GM10847 (cell line): ENCODE results near the gene EXOC6B.

Source experiments
- POLR2A ChIP-seq: IDR thresholded peaks from 2 replicates; pipeline ENCODE4 v1.6.1; 2011; ENCODE audit not compliant: insufficient read length; ENCODE audit errors: extremely low read depth

EXOC6B gene

DNA sequence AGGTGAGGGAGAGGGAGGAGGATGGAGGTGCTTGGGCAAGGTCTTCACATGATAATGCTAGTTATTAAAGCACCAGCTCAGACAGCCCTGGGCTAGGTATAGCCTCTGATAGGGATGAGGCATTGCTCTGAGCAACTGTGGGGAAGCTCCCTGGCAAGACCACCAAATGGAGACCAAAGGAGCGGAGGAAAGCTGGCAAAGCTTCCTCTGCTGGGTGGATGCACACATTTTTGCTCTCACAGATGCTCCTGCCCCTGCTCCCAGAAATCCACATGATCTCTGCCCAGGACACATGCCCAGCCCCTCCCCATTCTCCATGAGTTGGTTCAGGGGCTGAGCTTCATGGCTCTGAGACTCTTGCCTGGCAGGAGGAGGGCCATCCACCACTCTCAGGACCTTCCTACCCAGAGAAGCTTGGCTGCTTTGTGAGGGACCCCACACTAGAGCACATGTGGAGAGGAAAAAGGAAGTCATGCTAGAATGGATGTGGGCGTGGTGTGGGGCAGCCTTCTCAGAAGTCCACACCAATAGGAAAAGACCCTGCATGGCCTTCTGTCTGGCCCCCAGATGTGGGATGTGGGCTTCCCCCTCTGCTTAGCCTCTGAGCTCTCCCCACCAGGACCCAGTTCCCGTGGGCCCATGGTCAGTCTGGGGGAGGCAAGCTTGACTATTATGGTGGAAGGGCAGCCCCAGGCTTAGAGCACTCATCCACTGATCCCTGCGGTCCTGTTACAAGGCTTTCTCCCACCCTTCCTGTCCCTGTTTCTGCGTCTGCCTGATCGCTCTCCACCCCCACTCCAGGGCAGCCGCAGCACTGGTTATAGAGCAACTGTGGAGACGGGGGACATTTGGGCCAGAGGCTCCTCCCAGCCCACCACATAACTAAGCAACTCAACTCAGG lies 667.7 kb downstream of the EXOC6B start:
- no peak for TF ChIP-seq POLR2A

DNA sequence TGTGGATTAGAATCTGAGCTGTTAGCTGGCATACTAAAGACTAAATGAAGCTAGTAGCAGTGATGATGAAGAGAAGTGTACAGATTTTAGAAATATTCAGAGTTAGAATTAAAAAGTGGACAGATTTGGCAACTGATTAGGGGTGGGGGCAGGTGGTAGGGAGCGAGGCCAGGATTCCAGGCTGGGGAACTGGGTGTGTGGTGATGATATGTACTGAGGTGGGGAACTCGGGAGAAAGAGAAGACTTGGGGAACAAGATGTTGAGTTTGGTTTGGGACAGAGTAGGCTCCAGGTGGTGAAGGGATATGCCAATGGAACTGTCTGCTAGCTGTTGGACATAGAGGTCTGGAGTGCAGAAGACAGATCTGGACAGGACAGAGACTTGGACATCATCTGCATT lies 669.0 kb downstream of the EXOC6B start:
- no peak for TF ChIP-seq POLR2A

DNA sequence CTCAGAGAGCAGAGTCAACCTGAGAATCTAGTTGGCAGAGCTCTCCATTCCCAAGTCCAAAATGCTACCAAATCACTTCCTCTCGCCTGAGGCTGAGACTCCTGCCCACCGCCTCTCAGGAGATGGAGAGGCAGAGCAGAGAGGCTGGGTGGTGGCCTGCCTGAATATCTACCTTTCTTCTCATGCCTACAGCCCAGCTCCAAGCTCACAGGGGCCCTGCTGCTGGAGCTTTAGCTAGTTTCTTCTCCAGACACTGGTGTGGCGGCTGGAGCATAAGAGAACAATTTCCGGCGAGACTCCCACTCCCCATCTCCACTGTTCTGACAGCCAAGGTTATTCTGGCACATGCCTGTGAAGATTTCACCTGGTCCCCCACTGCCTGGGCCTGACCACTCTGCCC lies 670.1 kb downstream of the EXOC6B start:
- no peak for TF ChIP-seq POLR2A

GRCh38 chr2:72155151-72155550 lies 670.7 kb downstream of the EXOC6B start:
- TF ChIP-seq POLR2A, result no peak

- no peak for TF ChIP-seq POLR2A
Observed at GRCh38 chr2:72154386-72154975, 671.4 kb downstream of the EXOC6B start.

GRCh38 chr2:72153924-72154323 lies 671.9 kb downstream of the EXOC6B start:
- TF ChIP-seq POLR2A, result no peak

GRCh38 chr2:72153026-72153791 lies 672.6 kb downstream of the EXOC6B start:
- TF ChIP-seq POLR2A, result no peak

DNA sequence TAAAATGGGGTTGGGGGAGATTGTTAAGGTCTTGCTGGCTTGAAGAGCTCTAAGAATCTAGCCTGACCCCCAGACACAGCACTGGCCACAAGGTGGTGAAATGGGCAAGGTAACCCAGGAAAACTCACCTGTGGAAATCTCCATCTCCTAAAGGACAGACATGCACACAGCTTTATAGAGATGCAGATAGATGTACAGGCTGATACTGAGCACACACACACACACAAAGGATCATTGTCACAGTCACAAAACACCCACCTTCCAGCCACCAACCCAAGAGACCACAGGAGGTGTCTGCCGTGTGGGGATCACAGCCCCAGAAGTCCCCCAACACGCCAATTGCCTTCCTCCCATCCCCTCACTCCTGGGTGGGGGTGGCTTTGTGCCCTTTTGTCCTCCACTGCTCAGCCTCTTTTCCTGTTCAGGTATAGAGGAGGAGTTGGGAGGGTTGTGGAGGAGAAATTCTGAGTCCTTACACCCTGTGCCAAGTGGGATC lies 674.9 kb downstream of the EXOC6B start:
- no peak for TF ChIP-seq POLR2A

GRCh38 chr2:72150157-72150860 lies 675.5 kb downstream of the EXOC6B start:
- no peak for TF ChIP-seq POLR2A

DNA sequence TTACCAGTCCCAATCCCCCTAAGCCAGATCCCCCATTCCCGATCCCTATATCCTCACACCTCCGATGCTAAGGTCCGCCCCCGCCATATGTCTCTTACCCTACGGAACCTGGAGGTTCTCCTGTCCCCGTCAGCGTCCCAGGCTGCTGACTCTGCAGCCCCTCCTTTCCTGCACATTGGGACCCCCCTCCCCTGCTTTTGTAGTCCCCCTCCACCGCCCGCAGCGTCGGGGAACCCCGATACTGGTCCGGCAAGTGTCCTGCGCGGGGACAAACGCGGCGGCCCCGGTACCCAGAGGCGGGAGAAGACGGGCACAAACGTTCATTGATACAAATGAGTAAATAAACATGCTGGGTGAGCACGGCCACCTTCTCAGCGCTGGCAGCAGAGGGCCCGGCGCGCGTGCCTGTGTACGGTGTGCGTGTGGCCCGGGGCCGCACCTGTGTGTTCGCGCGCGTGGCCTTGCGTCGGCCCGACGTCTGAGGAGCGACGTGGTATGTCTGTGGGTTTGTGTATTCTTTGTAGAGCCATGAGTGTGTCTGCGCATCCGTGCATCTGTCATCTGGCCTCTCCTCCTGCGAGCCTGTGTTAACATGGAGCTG lies 676.2 kb downstream of the EXOC6B start:
- TF ChIP-seq POLR2A, result no peak

DNA sequence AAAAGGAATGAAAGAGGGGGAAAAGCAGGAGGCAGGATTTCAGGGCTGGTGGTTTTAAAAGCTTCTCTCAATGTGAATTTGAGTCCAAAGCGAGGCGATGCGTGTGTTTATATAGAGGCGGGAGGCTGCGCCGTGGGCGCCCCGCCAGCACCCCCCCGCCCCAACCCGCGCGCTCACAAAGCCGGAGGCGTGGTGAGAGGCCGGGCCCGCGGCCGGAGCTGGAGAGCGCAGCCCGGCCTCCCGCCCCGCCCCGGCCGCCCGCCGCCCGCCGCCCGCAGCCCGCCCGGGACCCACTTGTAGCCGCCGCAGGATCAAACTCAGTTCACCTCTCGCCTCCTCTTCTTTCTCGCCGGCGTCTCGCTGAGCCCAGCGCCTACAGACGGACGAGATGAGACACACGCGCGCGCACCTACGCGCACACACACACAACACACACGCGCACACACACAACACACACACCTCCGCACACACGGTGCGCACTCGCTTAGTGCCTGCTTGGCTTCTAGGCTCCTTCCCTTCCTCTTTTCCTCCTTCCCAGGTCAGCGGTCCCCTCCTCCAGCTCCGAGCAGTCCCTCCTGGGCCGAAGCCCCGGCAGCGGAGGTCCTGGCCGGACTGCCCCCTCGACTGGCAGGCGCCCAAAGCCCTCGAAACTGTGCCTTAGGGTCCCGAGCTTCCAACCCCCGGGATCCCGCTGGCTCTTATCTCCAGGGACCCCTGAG lies 676.8 kb downstream of the EXOC6B start:
- no peak for TF ChIP-seq POLR2A

DNA sequence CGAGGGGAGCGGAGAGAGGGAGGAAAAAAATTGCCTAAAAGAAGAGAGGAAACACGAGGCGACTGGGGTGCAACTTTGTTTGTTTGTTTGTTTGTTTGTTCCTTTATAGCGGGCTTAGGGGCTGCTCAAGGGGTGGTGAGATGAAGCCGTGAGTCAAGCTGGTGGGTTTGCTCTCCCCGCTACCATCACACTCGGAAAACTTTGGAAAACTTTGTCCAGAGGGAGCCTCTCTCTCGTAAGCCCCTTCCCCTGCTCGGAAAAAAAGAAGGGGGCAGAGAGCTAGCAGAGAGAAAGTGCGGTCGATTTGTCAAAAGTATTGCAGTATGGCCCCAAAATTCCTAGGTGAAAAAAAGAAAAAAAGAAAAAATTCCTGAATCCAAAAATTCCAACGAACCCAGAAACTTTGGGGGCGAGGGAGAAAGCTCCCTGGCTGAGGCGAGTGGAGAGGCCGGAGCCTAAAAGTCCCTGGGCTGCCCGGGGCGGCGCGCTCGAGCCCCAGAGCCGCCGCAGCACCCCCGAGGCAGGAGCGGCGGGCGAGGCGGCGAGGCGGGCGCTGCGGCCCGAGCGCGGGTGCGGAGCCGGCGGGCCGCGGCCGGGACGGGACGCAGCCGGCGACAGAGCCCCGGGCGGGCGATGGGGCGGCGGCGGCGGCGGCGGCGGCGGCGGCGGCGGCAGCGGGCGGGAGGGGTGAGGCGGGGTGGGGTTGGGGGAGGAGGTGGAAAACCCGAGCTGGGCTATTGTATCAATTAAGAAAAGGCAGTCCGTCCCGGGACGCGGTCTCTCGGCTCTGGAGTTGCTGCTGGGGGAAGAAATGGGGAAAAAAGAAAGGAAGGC lies 677.6 kb downstream of the EXOC6B start:
- no peak for TF ChIP-seq POLR2A

- TF ChIP-seq POLR2A, result no peak
Observed at GRCh38 chr2:72147303-72147971, 678.4 kb downstream of the EXOC6B start, which contains the start of gene CYP26B1. CYP26B1 (minus strand) TSS chr2:72147862; CDS start chr2:72147834, 28 bp downstream.
